Ovary (tissue), 9 donors: ENCODE measurements around the gene HSF4. TPM values are rescaled to one million over a fixed set of nuclear protein-coding genes. Genes with fewer than 3 reads are reported as not detected.
A peak's percentile ranks its signal among the peaks of the same experiment; 100 is the strongest.

ENCODE experiments used
- DNase-seq, 5 donors: peaks; one replicate each; pipeline ENCODE4 v3.0.0-alpha.2; 2019 to 2020
- H3K27ac ChIP-seq, 2 donors: fragments of 200-600 bp; one replicate each; pipeline versions ENCODE4 v1.5.1 to v1.8.0; 2019 to 2022
- H3K27me3 ChIP-seq: fragments of 200-600 bp; one replicate; pipeline ENCODE4 v1.8.0; 2022
- H3K36me3 ChIP-seq: fragments of 200-600 bp; sonication (generic); one replicate; pipeline ENCODE4 v1.5.1; 2019
- H3K4me1 ChIP-seq: one replicate; pipeline ENCODE4 v1.8.1; 2013; ENCODE audit warnings: mild to moderate bottlenecking, moderate library complexity; ENCODE audit not compliant: insufficient read depth
- H3K4me3 ChIP-seq: fragments of 200-600 bp; sonication (generic); one replicate; pipeline ENCODE4 v1.5.1; 2017
- H3K9me3 ChIP-seq, 2 donors: fragments of 200-600 bp in 1 of 2; sonication (generic) in 1 of 2; one replicate each; pipeline versions ENCODE4 v1.5.1 to v1.8.1; 2013 to 2019; ENCODE audit warnings: mild to moderate bottlenecking in 1 of 2, moderate library complexity in 1 of 2
- EP300 ChIP-seq: sonication (generic); formaldehyde crosslinking; IDR thresholded peaks from one replicate; pipeline ENCODE4 v1.6.1; 2017; ENCODE audit warnings: antibody characterized with exemption
- POLR2A ChIP-seq: fragments of 450-650 bp; IDR thresholded peaks from one replicate; pipeline ENCODE4 v1.6.1; 2017; ENCODE audit warnings: antibody characterized with exemption, mild to moderate bottlenecking, moderate library complexity
- WGBS, 3 donors: extraction: QIAGEN DNeasy Blood & Tissue Kit in 1 of 3; methylation state at CpG; one replicate each; pipeline versions ENCODE4 v1.1.5 to v1.1.7; 2013 to 2017; 5-methylcytosine and 5-hydroxymethylcytosine counted together
- intact Hi-C, 4 donors: fragments of 100-400 bp; cut with DNase I; formaldehyde crosslinking; loops; one replicate each; pipeline versions ENCODE4 v1.11.0 to v1.15.1; 2022 to 2023
- polyA plus RNA-seq, 2 donors: library from polyadenylated mRNA; stranded (reverse); fragments of 200-250 nt in 1 of 2; fragments of 350-450 nt in 1 of 2; fragmentation: Illumina TruSeq in 1 of 2; extraction: RNeasy Lipid Tissue Mini Kit (QIAGEN cat#74804) in 1 of 2; gene quantifications; one replicate each; pipeline ENCODE4 v1.2.3, GENCODE V29; 2013 to 2014
- total RNA-seq, 7 donors: library from RNA; depleted of rRNA in 2 of 7; stranded (reverse); fragments of >200 nt in 2 of 7; fragmentation: NEBNext Ultra II Directional in 3 of 7; extraction: Animal tissue kit (Norgen Biotek cat#: 25700) in 3 of 7; gene quantifications; one replicate each; pipeline versions ENCODE4 v1.1.0 to v1.2.4, GENCODE V29; 2016 to 2023
- TF ChIP-seq, protein P1 (sequence below), 3 donors: fragments of 450-650 bp in 2 of 3; fragments of 200-600 bp in 1 of 3; IDR thresholded peaks; one replicate each; pipeline versions ENCODE4 v1.5.1 to v1.8.0; 2016 to 2022; ENCODE audit warnings: antibody characterized with exemption in 3 of 3, mild to moderate bottlenecking in 1 of 3
- donor health status: DM: no; HTN: no; CAD: no; lungs with moderate emphysema.
- donor health status: DM: no; HTN: no; CAD: no.
- donor health status: Bipolar disorder and iron deficiency.
- donor health status: DM: yes; HTN: yes; CAD: no.
- donor health status: DM: no; HTN: no; CAD: no.
- donor health status: DM: yes; HTN: yes; CAD: no.

The HSF4 gene
- total and polyA plus RNA-seq, 9 donors = 9.9 to 115 (median 69.6) TPM

DNA sequence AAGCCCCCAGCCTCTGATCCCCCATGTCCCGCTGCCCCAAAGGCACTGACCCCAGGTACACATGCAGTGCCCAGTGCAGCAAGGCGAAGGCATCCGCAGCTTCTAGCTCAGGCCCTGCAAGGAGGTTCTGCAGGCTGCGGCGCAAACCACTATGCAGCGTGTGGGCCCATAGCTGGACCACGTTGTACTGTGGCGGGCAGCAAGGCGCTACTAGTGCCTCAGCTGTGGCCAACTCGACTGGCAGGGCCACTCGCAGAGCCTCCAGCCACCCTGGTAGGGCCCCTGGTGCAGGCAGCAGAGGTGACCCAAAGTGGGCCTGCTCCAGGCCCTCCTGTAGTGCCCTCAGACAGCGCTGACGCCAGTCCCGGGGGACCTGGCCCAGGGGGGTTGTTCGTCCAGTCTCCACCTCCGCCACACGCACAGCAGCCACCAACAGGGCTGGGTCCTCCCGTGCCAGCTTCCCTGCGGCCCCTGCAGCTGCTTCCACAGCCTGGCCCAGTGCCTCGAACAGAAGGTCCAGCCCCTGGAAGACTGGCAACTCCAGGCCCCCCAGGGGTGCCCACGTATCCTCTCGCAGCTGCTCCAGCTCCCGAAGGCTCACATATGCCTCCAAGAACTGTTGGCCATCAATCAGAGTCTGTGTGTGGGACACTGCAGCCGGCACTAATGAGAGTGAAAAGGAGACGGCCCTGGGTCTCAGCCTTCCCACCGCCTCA is 22.8 kb downstream of the HSF4 start:
- Histone ChIP-seq H3K4me3 (no peak overlapping the region), H3K9me3 (no peaks in the 10 kb centered on the region), H3K4me1 (peaks cover 5% of the 10 kb centered on the region), H3K36me3 (no peaks in the 10 kb centered on the region), H3K27me3 (no peaks in the 10 kb centered on the region), H3K27ac (no peak overlapping the region)
- 76 to 82% (median 76%) methylated on average over 18 to 26 of the region's 26 CpGs for WGBS, 3 donors
- peak in 3 of 5 donors; percentile 37 to 47 (median 46) for DNase-seq
- intact Hi-C loops = loop anchor here in 1 of 4 donors (10.0 kb wide), 1 partner anchor 213 kb away; no protein-coding TSS in a partner anchor
- no peak for TF ChIP-seq EP300
- TF ChIP-seq, protein P1, sequence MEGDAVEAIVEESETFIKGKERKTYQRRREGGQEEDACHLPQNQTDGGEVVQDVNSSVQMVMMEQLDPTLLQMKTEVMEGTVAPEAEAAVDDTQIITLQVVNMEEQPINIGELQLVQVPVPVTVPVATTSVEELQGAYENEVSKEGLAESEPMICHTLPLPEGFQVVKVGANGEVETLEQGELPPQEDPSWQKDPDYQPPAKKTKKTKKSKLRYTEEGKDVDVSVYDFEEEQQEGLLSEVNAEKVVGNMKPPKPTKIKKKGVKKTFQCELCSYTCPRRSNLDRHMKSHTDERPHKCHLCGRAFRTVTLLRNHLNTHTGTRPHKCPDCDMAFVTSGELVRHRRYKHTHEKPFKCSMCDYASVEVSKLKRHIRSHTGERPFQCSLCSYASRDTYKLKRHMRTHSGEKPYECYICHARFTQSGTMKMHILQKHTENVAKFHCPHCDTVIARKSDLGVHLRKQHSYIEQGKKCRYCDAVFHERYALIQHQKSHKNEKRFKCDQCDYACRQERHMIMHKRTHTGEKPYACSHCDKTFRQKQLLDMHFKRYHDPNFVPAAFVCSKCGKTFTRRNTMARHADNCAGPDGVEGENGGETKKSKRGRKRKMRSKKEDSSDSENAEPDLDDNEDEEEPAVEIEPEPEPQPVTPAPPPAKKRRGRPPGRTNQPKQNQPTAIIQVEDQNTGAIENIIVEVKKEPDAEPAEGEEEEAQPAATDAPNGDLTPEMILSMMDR (IDR thresholded peaks at IDR 0.05) = peak in 1 of 3 donors; percentile 6

DNA sequence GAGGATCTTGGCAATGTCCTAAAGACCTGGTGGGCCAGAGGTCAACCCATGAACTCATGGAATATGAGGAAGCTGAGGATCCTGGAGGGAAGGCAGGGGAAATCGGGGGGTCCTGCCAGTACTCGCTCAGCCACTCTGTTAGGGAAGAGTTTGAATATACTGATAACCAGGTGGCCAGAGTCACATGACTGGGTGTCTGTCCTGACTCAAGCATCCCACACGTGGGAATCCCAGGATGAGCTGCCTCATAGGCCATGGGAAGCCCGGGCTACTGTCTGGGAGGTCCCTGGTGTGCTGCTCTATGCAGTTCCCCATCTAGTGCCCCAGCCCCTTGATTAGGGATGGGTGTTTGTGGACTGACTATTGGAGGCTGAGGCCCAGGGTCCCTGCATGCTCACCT is 23.8 kb downstream of the HSF4 start:
- TF ChIP-seq EP300 (no peak), POLR2A (no peak)
- TF ChIP-seq, protein P1 (IDR thresholded peaks at IDR 0.05) = no peak
- 53 to 70% (median 62%) methylated on average over 4 of the region's 4 CpGs for WGBS, 3 donors
- peaks cover 13% of the 10 kb centered on the region for H3K4me1 ChIP-seq
- H3K27me3 ChIP-seq = no peaks in the 10 kb centered on the region
- H3K27ac ChIP-seq = no peak overlapping the region
- H3K9me3 ChIP-seq = no peaks in the 10 kb centered on the region
- no peaks in the 10 kb centered on the region for H3K36me3 ChIP-seq
- intact Hi-C loops = loop anchor here in 1 of 4 donors (10.0 kb wide), 1 partner anchor 214 kb away; no protein-coding TSS in a partner anchor
- DNase-seq = no peak
- H3K4me3 ChIP-seq = no peak overlapping the region

- TF ChIP-seq EP300 = no peak
- TF ChIP-seq, protein P1 (IDR thresholded peaks at IDR 0.05) = no peak
- no peak for TF ChIP-seq POLR2A
- peak in 1 of 5 donors; percentile 33 for DNase-seq
- 86 to 91% (median 90%) methylated on average over 15 of the region's 15 CpGs for WGBS, 3 donors
- Histone ChIP-seq H3K36me3 (no peaks in the 10 kb centered on the region), H3K27ac (no peak overlapping the region), H3K4me1 (peaks cover 14% of the 10 kb centered on the region), H3K9me3 (no peaks in the 10 kb centered on the region), H3K4me3 (no peak overlapping the region), H3K27me3 (no peaks in the 10 kb centered on the region)
- intact Hi-C loops = loop anchor here in 1 of 4 donors (10.0 kb wide), 1 partner anchor 214 kb away; no protein-coding TSS in a partner anchor
Observed at GRCh38 chr16:67188798-67189197, 24.3 kb downstream of the HSF4 start.

DNA sequence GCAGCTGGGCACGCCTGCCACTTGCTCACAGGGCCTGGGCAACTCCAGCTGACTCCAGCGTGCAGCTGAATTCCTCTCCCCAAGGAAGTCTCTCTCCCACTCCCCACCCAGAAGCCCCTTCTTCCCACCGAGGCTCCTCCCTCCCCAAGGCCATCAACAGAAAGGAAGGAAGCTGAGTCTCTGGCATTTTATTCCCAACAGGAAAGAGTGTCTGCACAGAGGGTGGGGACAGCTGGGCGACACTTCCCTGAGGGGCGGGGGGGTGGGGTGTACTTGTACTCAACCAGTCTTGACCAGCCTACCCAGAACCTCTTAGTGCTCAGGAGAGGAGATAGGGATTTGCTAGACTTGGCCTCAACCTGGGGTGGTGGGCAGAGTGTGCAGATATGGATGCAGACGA is 25.5 kb downstream of the HSF4 start, which contains the start of gene EXOC3L1:
EXOC3L1 (minus strand) TSS at position 96 of the 400 bp plus-strand sequence. CDS start 460 bp downstream, outside the sequence.
- no peak within 1 kb of the TSS for H3K27ac ChIP-seq
- peaks cover 13% of the 10 kb centered on the region for H3K4me1 ChIP-seq
- no peak for TF ChIP-seq POLR2A
- TF ChIP-seq, protein P1 (IDR thresholded peaks at IDR 0.05) = no peak
- TF ChIP-seq EP300 = no peak
- no peaks in the 10 kb centered on the region for H3K27me3 ChIP-seq
- no peak within 1 kb of the TSS for H3K4me3 ChIP-seq
- H3K36me3 ChIP-seq = no peaks in the 10 kb centered on the region
- DNase-seq = no peak
- intact Hi-C loops = no loop called here
- WGBS, 3 donors = 6 to 18% (median 14%) methylated on average over 6 of the region's 6 CpGs
- H3K9me3 ChIP-seq = no peaks in the 10 kb centered on the region
